GM18951 (cell line): ENCODE data around the gene FHIT.
"Not testable (repeated sequence)": the region's sequence is repeated elsewhere in the genome, so short reads cannot be mapped to it uniquely, and the experiment has no call there.

Experiments
- POLR2A ChIP-seq: IDR thresholded peaks from 4 replicates; pipeline ENCODE4 v1.6.1; 2011; ENCODE audit warnings: mild to moderate bottlenecking; ENCODE audit not compliant: insufficient read length, insufficient read depth; ENCODE audit errors: extremely low read depth
- in situ Hi-C: fragments of 300-500 bp; cut with MboI; formaldehyde crosslinking; loops from one replicate; pipeline ENCODE4 v1.12.0; 2022; ENCODE audit warnings: low sequenced_read_pairs, mixed read lengths, inconsistent platforms; ENCODE audit not compliant: unreplicated experiment

FHIT gene

DNA sequence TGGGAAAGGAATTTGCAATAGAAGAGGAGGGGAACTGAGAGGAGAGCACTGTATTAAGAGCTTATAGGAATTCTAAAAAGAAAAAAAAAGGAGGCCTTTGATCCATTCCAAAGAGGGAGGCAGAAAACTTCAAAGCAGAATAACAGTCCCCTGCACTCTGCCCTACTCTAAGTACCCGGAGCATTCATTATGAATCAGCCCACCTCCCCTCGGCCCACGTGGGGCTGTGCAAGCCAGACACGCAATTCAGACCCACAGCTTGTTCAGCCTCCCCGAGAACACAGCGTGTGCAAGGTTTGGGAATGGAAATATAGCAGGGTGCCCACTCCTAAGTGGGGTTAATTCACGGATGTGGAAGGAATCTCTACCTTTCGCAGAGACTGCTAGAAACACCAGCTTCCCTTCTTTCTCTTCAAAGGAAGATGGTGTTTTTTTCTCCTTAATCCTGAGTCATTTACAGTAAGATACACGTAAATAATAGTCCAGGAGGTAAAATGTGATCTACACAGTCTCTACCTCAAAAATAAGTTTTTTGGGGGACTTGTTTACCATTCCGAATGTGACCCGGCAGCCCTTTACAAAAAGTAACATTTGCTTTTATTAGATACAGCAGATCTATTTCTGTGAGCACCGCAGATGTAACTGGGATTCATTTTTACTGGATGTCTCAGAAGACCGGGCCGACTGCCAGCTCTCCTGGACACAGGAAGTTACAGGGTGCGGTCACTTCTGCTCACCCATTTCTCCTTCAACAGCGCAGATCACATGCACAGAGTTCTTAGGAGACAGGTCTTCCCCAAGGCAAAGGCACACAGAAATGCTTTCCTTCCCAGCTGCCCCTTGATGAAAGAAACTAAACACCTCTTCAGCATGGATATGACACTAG lies 1433.0 kb downstream of the FHIT start:
- in situ Hi-C loops: no loop called here
- TF ChIP-seq POLR2A: no peak

GRCh38 chr3:59817511-59817910 lies 1433.7 kb downstream of the FHIT start:
- TF ChIP-seq POLR2A: no peak
- in situ Hi-C loops: no loop called here

DNA sequence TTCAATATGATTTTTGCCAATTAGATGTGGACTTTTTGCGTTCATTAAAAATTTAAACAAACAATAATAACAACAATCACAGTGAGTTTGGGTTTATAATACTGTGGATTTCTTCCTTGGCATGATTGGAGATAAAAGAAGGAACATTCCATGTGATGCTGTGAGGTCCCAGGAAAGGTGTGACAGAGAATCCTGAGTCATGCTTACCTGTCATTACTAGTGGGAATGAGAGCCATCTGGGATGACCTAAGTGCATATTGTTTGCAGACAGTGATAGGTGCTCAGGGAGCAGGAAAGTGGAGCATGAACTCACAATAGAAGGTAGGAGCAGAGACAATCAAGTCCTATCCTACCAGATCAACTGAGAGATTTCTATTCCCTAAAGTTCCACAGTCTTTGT lies 1434.9 kb downstream of the FHIT start:
- TF ChIP-seq POLR2A: no peak
- in situ Hi-C loops: no loop called here

GRCh38 chr3:59813148-59813538 lies 1438.1 kb downstream of the FHIT start:
- in situ Hi-C loops: no loop called here
- no peak for TF ChIP-seq POLR2A

DNA sequence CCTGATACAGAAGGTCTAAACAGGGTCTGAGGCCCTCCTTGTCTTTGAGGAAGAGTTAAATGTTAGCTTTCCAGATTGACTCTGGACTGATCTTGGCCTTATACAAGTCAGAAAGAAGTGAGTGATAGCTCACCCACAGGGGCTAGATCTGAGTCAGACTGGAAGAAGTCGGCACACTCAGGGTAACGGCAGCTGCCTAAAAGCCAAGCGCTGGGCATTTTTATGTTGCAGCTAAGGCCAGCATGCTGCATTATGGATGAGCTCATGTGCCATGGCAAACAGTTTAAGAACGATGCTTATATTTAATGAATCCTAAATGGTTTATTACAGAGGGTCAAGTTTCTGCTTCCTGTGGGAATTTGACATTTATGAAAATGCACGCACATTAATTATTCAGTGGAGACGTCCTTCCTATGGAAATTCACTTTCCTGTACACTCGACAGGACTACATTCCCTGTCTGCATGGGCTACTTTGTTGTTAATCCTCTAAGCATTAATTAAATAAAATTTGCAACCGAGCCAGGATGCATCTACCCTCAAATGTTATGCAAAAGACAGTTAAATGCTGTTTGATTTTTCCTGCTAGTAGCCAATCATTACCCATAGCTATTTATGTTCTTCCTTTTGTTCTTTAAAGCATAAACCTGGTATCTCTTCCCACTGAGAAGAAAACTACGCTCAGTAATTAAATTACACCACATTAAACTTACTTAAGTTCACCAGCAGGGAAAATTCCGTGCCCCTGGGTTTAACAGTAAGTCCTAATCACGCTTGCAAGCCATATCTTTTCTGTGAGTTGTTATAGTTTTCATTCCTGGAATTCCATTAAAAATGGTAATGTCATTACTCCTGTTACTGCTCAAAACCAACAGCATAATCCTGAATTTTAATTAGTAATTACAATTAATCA lies 1438.8 kb downstream of the FHIT start:
- TF ChIP-seq POLR2A: no peak
- in situ Hi-C loops: no loop called here

DNA sequence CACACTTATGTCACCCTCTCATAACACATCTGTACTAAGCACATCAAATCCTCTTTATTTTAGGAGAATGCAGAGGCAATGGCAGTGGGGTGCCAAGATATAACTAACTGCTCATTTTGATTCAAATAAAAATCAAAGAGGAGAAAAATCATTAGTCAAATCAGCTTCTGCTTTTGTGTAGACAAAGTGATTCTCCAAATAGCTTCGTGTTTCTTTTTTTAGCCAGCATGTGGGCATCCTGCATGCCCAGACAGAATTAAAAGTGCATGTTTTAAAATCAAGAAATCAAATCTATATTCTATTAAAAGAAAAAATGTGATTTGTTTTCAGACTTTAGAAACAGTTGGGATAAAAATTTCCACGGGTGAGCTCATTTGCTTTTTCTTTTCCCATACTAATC lies 1440.1 kb downstream of the FHIT start:
- no peak for TF ChIP-seq POLR2A

DNA sequence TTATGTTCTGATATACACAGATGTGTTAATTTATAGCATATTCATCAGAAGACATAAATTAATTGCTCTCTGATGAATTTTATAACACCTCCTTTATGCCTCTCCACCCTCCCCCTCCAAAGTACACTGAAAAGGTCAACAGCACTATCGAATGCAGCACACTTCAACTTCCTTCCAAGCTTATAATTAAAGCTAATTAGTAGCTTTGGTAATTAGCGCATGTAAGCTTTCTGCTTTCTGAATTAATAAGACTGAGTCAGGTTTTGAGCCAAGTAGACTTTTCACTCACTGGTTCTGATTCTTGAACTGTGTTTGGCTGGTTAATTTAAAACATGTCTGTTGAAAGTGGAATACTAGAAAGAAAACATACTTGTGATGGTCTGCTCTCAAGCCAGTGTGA lies 1440.6 kb downstream of the FHIT start:
- in situ Hi-C loops: no loop called here
- TF ChIP-seq POLR2A: no peak

More for the DNA sequence above, 1440.1 kb downstream of the FHIT start:
- in situ Hi-C loops: no loop called here

GRCh38 chr3:59809710-59810444 lies 1441.4 kb downstream of the FHIT start:
- in situ Hi-C loops: no loop called here
- TF ChIP-seq POLR2A: no peak

- in situ Hi-C loops: no loop called here
- TF ChIP-seq POLR2A: no peak
These were observed 1442.2 kb downstream of the FHIT start for GRCh38 chr3:59809016-59809415.

DNA sequence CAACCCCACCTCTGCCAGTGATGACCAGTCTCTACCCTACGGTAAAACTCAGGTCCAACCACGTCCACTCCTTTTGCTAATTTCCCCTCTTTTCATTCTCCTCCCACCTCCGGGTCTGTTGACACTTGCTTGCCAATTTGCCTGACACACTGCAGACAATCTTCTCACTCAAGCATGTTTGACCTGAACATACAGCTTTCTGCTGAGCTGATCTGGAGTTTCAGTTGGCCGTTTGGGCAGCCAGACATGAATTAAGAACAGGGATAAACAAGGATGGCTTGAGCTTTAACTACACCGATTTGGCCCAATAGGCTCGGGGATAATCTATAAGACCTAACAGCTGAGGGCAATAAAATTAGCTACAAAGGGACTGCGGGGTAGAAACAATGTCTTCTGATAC lies 1442.8 kb downstream of the FHIT start:
- no peak for TF ChIP-seq POLR2A
- in situ Hi-C loops: no loop called here

DNA sequence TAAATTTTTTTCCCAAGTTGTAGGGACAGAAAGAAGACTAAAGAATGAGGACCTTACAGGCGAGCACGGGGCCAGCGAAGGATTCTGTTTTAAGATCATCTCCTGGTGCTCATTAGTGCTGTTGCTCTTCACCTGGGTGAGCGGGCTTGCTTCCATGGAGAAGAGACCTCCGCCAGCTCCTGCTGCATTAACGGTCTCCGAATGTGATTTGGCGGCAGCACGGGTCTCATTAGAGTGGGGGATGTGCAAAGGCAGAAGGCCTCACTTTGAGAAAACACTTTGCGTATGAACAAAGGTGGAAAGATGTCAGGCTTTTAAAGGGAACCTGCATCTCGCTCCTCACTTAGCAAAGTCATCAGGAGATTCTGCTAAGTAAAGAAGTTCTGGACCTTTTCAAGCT lies 1448.0 kb downstream of the FHIT start:
- TF ChIP-seq POLR2A: no peak
- in situ Hi-C loops: no loop called here

DNA sequence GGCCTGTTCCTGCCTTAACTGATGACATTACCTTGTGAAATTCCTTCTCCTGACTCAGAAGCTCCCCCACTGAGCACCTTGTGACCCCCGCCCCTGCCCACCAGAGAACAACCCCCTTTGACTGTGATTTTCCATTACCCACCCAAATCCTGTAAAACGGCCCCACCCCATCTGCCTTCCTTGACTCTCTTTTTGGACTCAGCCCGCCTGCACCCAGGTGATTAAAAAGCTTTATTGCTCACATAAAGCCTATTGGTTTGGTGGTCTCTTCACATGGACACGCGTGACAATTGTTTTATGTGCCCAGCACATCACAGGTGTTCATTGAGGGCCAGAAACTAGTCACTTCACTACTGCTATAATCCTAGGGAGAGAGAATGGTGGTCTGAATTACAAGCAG lies 1448.8 kb downstream of the FHIT start:
- in situ Hi-C loops: not testable (repeated sequence)

GRCh38 chr3:59802045-59802444 lies 1449.2 kb downstream of the FHIT start:
- in situ Hi-C loops: no loop called here
- TF ChIP-seq POLR2A: no peak
